ENCODE measurements around the gene HLCS. TPM values are rescaled to one million over a fixed set of nuclear protein-coding genes. Genes with fewer than 3 reads are reported as not detected.

Gene HLCS
- total RNA-seq, 1 experiment from 2014 or later: 12.7 TPM

GRCh38 chr21:36845790-36846189, 120.7 kb downstream of the HLCS start:
- Mint-ChIP-seq H3K9me3 (no peaks in the 10 kb centered on the region), H3K4me3 (no peak overlapping the region), H3K36me3 (ENCODE audit: insufficient read depth in 1 of 3, low read depth in 3 of 3) (no peaks in the 10 kb centered on the region), H3K27me3 (ENCODE audit: low read depth) (no peaks in the 10 kb centered on the region; the same call in 1 of the 2 replicates), H3K4me1 (peaks cover 4 to 12% of the 10 kb centered on the region in 2 experiments; a peak in 2 of 4 replicates), H3K27ac (no peak overlapping the region)
- Histone ChIP-seq H2BK120ac (ENCODE audit: low read depth, low read length, poor library complexity, severe bottlenecking) (no peak overlapping the region), H3K9me3 (ENCODE audit: control insufficient read depth, low read depth, low read length) (no peaks in the 10 kb centered on the region), H4K20me1 (ENCODE audit: control insufficient read depth, insufficient read depth, insufficient read length) (no peaks in the 10 kb centered on the region), H3K79me1 (ENCODE audit: insufficient read depth, low read depth, low read length, poor library complexity, severe bottlenecking) (no peaks in the 10 kb centered on the region), H3K14ac (ENCODE audit: insufficient read depth, low read length) (no peak overlapping the region), H2AK5ac (ENCODE audit: insufficient read length, low read length) (no peak overlapping the region), H3K27me3 (ENCODE audit: insufficient read depth, low read length) (no peaks in the 10 kb centered on the region), H3K56ac (ENCODE audit: insufficient read length, low read depth, low read length) (no peak overlapping the region), H3K9ac (ENCODE audit: extremely low read depth, insufficient read length, low read length) (no peak overlapping the region), H2BK5ac (ENCODE audit: insufficient read length, low read length) (no peak overlapping the region), H3K4me1 (ENCODE audit: insufficient read depth, low read length) (no peaks in the 10 kb centered on the region), H3K4ac (ENCODE audit: low read depth, low read length) (no peak overlapping the region), H3K27ac (ENCODE audit: insufficient read length, low read depth, low read length) (no peak overlapping the region), H2BK20ac (ENCODE audit: low read depth, low read length, poor library complexity, severe bottlenecking) (no peak overlapping the region), H4K5ac (ENCODE audit: insufficient read length, low read depth, low read length) (no peak overlapping the region), H4K91ac (ENCODE audit: insufficient read length, low read depth, low read length) (no peak overlapping the region), H2AFZ (ENCODE audit: low read length) (no peak overlapping the region), H3K23me2 (ENCODE audit: insufficient read length, low read depth, low read length, poor library complexity, severe bottlenecking) (no peaks in the 10 kb centered on the region), H3T11ph (ENCODE audit: low read length) (no peak overlapping the region), H3K23ac (ENCODE audit: insufficient read length, low read depth, low read length) (no peak overlapping the region), H3K79me2 (ENCODE audit: insufficient read depth, low read length) (no peaks in the 10 kb centered on the region), H2BK15ac (ENCODE audit: low read depth, low read length) (no peak overlapping the region), H2BK12ac (ENCODE audit: insufficient read length, low read depth, low read length) (no peak overlapping the region), H3K4me2 (ENCODE audit: insufficient read depth, insufficient read length, low read length) (no peak overlapping the region), H3K18ac (ENCODE audit: insufficient read length, low read depth, low read length) (no peak overlapping the region), H4K8ac (replicated peaks; ENCODE audit: insufficient read length, low read depth, low read length) (no peak overlapping the region)
- no peak for TF ChIP-seq CTCF (conservative IDR thresholded peaks at IDR 0.05)
- no CpG with 5 or more reads among the region's 2 CpGs for WGBS (ENCODE audit: extremely low coverage, insufficient read length, low lambda C conversion rate)
- no peak for DNase-seq

All from H9 (cell line).